Hematopoietic multipotent progenitor cell treated with erythropoietin and hydrocortisone succinate and interleukin-3 and kit ligand, for 4 days (in vitro differentiated cells): ENCODE results near the gene GNAI1.

Source experiments
- DNase-seq: peaks from one replicate; pipeline ENCODE4 v3.0.0-alpha.2; 2015

The GNAI1 gene

GRCh38 chr7:80134536-80135308 lies at the start of gene GNAI1:
Gene GNAI1, plus strand, starts transcription at chr7:80134831. Its CDS starts 330 bp downstream, at chr7:80135161.
- DNase-seq = peak; percentile 82

GRCh38 chr7:80087051-80087770 lies 47.4 kb upstream of the GNAI1 start:
- no peak for DNase-seq

- DNase-seq = no peak
These were observed 46.9 kb upstream of the GNAI1 start for GRCh38 chr7:80087771-80088170.

- peak; percentile 61 for DNase-seq
These were observed 45.9 kb upstream of the GNAI1 start for GRCh38 chr7:80088705-80089104.

GRCh38 chr7:80089366-80089765 lies 45.3 kb upstream of the GNAI1 start:
- no peak for DNase-seq

- DNase-seq = no peak
These were observed 41.3 kb upstream of the GNAI1 start for GRCh38 chr7:80093349-80093748.

GRCh38 chr7:80095545-80095944 lies 39.1 kb upstream of the GNAI1 start:
- DNase-seq = peak; percentile 70

GRCh38 chr7:80097756-80098155 lies 36.9 kb upstream of the GNAI1 start:
- DNase-seq = no peak

GRCh38 chr7:80098795-80099194 lies 35.8 kb upstream of the GNAI1 start:
- peak; percentile 18 for DNase-seq

- no peak for DNase-seq
These were observed 34.4 kb upstream of the GNAI1 start for GRCh38 chr7:80100254-80100653.

GRCh38 chr7:80105701-80106408 lies 28.8 kb upstream of the GNAI1 start:
- peak; percentile 66 for DNase-seq

- DNase-seq = peak; percentile 41
These were observed 28.0 kb upstream of the GNAI1 start for GRCh38 chr7:80106498-80107113.

GRCh38 chr7:80107278-80107677 lies 27.4 kb upstream of the GNAI1 start:
- DNase-seq = peak; percentile 88

- DNase-seq = peak; percentile 58
These were observed 24.3 kb upstream of the GNAI1 start for GRCh38 chr7:80110376-80110775.

GRCh38 chr7:80114159-80114558 lies 20.5 kb upstream of the GNAI1 start:
- DNase-seq = no peak

- DNase-seq = peak; percentile 84
These were observed 9.9 kb upstream of the GNAI1 start for GRCh38 chr7:80124526-80125264.

- peak; percentile 45 for DNase-seq
These were observed 7.0 kb upstream of the GNAI1 start for GRCh38 chr7:80127412-80128160.

- peak; percentile 92 for DNase-seq
These were observed 5.7 kb upstream of the GNAI1 start for GRCh38 chr7:80128918-80129317.

GRCh38 chr7:80129785-80130184 lies 4.8 kb upstream of the GNAI1 start:
- no peak for DNase-seq

GRCh38 chr7:80131675-80132435 lies 2.8 kb upstream of the GNAI1 start:
- DNase-seq = peak; percentile 17

- DNase-seq = peak; percentile 37
These were observed 2.0 kb upstream of the GNAI1 start for GRCh38 chr7:80132594-80132993.
